GM19324 (cell line): ENCODE data around the gene FAM174A.
A peak's percentile ranks its signal among the peaks of the same experiment; 100 is the strongest.

ENCODE experiments used
- ATAC-seq: cut with Tn5 transposase; IDR thresholded peaks from one replicate; pipeline ENCODE4 v1.9.1; 2021; ENCODE audit warnings: mild to moderate bottlenecking, moderate library complexity; ENCODE audit not compliant: unreplicated experiment, low FRiP score

FAM174A gene

DNA sequence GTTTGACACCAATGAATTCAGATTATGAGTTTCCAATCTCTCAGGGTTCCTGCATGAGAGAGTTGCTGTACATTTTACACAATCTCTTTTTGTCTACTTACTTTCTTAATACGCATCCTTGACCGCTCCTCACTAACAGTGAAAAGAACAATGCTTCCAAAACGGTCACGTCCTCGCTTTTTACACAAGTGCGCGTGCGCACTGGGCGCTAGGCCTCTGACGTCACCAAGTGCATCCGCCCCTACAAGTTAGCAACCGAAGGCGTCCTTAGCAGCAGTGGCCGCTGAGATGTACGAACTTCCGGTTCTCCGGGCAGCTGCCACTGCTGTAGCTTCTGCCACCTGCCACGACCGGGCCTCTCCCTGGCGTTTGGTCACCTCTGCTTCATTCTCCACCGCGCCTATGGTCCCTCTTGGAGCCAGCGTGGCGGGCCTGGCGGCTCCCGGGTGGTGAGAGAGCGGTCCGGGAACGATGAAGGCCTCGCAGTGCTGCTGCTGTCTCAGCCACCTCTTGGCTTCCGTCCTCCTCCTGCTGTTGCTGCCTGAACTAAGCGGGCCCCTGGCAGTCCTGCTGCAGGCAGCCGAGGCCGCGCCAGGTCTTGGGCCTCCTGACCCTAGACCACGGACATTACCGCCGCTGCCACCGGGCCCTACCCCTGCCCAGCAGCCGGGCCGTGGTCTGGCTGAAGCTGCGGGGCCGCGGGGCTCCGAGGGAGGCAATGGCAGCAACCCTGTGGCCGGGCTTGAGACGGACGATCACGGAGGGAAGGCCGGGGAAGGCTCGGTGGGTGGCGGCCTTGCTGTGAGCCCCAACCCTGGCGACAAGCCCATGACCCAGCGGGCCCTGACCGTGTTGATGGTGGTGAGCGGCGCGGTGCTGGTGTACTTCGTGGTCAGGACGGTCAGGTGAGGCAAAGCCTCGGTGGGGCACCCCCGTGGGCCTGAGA lies at the start of gene FAM174A:
Gene FAM174A (plus strand): TSS at position 315 of the 946 bp plus-strand sequence. CDS start 157 bp downstream, at position 472.
- ATAC-seq = peak; percentile 100

GRCh38 chr5:100493996-100494395 lies 41.2 kb upstream of the FAM174A start:
- ATAC-seq = no peak

GRCh38 chr5:100496296-100496695 lies 38.9 kb upstream of the FAM174A start:
- no peak for ATAC-seq

DNA sequence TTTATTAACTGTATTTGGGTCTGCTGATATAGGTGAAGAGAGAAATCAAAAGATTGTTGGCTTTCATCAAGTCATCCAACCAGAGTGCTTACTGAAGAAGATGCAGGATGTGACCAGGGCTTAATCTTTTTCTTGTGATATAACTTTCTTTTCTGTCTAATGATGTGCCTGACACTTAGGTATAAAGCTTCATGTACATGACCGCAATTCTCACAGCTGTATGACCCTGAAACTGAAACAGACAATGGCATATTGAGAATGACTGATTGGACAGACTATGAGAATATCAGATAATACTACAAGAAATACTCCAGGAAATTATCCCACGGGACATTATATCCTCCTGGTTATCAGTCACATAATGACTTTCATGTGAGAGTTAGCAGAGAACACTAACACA lies 32.5 kb upstream of the FAM174A start:
- ATAC-seq = no peak

DNA sequence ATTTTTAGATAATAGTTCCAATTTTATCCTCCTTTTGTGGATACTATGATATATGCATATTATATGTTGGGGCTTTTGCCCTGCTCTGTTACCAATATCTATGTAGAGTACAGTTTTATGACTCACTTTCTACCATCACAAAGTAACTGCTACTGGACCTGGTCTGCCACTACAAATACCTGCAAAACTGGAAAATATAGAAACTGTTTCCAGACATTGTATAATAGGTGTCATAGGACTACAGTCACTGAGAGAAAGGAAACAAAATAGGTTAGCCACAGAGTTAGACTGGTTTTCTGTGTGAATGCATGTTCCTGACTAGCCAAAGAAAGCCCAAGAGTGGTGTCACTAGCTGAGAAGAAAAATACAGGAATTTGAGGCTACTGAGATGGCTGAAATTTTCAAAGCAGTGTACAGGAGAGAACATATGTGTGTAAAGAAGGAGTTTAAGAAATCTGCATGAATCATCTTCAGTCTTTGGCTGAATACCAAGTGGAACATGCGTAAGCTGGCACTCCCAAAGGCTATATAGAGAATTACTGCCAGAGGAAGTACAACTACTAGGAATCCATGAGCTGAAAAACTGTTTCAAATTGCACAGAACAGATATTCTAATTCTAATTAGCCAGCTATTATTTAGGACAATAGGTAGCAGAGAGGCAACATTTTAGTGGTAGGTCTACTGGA lies 29.0 kb upstream of the FAM174A start:
- no peak for ATAC-seq

DNA sequence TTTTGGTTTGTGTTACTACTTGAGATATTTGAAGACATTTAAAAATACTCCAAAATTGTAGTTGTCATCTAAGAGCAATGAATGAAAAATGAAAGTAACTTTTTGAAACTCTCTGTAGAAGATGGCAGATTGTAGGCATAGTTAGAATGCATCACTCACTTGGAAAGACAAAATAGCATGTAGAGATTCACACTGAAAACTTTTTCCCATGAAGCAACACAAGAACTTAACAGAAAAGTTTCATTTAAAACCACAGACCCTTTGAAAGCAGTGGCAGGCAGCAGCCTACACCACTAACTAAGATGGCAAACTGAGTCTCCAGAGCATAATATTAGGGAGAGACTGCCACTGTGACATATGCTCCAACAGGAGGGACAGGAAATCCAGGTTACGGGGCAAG lies 18.9 kb upstream of the FAM174A start:
- peak; percentile 53 for ATAC-seq

- peak; percentile 45 for ATAC-seq
Measured at GRCh38 chr5:100517301-100517974, 17.7 kb upstream of the FAM174A start.

DNA sequence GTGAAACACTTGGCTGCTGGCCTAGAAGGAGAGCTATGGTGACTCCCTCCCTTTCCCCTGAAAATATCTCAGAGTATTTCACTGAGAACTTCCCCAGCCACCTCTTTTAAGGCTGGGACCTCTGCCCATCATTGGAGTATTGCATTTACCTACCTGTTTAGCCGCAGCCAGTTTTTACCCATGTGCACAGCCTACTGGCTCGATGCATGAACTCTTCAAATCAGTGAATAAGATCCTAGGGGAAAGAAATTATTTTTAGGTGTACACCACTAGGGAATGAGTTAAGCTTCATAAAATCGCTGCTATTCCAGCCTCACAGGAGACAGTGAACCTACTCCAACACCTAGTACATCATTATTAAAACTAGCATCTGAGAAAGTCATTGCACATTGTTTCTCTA lies 16.8 kb upstream of the FAM174A start:
- ATAC-seq = no peak

DNA sequence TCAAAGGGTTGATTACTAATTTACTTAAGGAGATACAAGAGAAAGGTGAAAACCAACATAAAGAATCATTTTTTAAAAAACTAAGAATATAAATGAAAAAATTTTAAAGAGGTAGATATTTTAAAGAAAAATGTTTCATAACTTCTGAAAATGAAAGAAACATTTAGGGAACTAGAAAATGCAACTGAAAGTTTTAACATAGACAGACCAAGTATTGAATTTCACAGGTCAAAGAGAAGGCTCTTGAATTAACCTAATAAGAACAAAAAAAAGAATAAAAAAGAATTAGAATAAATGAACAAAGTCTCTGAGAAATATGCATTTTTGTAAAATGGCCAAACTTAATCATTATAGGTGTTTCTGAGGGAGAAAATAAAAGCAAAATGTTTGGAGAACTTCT lies 16.1 kb upstream of the FAM174A start:
- ATAC-seq = no peak

DNA sequence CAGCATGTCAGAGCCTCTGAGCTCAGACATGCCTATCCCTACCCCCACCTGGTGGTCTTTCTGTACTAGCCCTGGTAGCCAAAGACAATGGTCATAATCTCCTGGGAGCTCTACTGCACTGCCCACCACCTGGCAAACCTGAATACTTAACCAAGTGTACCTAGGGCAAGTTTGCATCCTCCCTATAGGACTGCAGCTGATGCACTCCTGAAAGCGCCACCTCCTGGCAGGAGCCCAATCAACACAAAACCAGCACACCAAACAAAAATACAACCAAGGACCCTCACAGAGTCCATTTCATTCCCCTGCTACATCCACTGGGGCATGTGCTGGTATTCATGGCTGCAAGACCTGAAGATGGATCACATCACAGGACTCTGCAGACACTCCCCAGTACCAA lies 14.8 kb upstream of the FAM174A start:
- no peak for ATAC-seq

GRCh38 chr5:100537946-100538345 lies 2.8 kb downstream of the FAM174A start:
- ATAC-seq = no peak

GRCh38 chr5:100539519-100539918 lies 4.3 kb downstream of the FAM174A start:
- no peak for ATAC-seq

DNA sequence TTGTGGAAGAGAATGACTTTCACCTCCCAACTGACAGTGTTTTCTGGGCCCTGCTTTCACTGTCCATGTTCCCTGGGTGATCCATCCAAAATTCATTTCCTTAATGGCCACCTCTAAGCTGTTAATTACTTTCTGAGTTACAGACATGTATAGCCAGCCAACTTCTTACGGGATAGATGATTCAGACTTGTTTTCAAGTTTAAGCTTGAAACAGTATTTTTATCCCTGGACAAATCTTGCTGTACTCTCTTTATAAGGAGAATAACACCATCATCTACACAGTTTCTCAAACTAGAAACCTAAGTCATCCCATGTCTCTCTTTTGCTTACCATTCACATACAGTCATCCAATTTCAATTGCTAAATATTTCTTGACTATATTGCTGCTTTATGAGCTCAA lies 6.9 kb downstream of the FAM174A start:
- ATAC-seq = no peak

DNA sequence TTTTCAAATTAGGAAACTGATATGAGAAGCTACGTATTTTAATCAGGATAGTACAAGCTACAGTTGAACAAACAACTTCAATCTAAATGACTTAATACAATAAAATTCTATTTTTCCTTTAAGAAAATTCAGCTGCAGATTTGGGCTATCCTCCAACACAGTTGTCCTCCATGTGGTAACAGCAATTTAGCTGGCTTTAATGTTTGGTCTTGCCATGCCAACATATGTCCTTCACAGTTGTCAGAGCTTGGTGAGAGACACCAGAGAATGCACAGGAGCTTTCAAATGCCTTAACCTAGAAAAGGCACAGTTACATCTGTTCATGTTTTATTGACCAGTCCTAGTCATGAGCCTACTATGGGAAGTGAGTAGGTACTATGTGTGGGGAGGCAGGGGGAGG lies 10.8 kb downstream of the FAM174A start:
- ATAC-seq = no peak

DNA sequence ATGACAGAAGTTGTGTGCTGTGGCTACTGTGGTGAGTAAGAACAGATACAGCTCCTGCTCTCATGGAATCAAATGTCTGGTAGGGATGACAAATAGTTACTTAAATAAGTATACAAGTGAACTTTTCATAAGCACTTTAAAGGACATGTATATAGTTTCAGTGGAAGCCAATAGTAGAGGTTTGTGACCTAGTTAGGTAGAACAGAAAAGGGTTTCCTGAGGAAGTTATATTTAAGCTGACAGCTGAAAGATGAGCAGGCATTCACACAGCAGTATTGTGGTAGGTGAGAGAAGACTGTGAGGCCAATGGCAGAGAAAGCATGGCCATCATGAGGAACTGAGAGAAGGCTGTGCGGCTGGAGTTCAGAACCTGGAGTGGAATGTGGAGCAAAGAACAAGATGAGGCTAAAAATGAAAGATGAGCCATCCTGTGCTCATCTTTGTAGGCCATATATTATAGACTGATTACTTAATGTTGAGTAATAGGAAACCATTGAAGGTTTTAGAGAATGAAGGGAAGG lies 15.4 kb downstream of the FAM174A start:
- peak; percentile 80 for ATAC-seq

DNA sequence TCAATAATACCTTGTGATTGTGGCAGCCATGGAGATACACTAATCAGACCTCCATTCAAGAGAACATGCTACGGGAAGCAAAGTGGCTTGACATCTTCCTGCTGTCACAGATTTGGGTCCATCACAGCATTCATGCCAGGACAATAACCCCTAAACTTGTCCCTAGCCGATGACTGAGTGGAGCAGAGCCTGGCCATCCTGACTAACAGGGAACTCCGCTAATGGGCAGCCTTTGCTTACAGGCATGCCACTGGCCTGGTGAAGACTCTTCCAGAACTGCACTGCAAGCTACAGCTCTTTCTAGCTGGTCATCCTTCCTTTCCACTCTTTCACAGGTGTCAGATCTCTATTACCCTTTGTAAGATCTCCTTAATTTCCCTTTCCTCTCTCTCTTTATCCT lies 16.0 kb downstream of the FAM174A start:
- ATAC-seq = no peak

- no peak for ATAC-seq
Measured at GRCh38 chr5:100553209-100553608, 18.0 kb downstream of the FAM174A start.

GRCh38 chr5:100560860-100561259 lies 25.7 kb downstream of the FAM174A start:
- ATAC-seq = no peak

- ATAC-seq = no peak
Measured at GRCh38 chr5:100562821-100563220, 27.6 kb downstream of the FAM174A start.

GRCh38 chr5:100566382-100567141 lies 31.4 kb downstream of the FAM174A start:
- ATAC-seq = no peak
